ENCODE results near the gene PROSER2. TPM values are rescaled to one million over a fixed set of nuclear protein-coding genes. Genes with fewer than 3 reads are reported as not detected.

PROSER2 gene
- total RNA-seq, 4 donors from 2014 or later = 2.3 to 10.7 (median 3.7) TPM

DNA sequence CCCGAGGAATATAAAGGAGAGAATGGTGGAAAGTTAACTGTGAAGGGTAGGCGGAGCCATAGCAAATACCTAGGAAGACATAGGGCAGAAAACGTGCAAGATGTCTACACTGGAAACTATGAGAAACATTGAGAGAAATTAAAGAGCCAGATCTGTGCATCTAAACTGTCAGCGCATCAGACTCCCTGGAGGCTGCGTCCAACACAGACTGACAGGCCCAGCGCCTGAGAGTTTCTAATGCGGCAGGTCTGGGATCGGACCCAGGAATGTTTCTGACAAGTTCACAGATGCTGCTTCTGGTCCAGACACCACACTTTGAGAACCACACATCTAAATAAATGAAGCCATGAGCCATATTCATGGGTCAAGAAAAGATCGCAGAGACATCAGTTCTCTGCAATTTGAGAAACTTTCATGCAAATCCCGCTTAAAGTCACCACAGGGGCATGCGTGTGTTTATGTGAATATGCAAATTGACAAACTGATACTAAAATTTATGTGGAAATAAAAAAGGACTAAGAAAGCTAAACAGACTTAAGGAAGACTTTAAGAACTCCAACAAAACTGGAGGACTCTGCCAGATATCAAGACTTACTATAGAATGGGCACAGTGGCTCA, 38.8 kb downstream of the PROSER2 start:
- no peaks in the 10 kb centered on the region for H3K27me3 ChIP-seq
- TF ChIP-seq, protein P1, sequence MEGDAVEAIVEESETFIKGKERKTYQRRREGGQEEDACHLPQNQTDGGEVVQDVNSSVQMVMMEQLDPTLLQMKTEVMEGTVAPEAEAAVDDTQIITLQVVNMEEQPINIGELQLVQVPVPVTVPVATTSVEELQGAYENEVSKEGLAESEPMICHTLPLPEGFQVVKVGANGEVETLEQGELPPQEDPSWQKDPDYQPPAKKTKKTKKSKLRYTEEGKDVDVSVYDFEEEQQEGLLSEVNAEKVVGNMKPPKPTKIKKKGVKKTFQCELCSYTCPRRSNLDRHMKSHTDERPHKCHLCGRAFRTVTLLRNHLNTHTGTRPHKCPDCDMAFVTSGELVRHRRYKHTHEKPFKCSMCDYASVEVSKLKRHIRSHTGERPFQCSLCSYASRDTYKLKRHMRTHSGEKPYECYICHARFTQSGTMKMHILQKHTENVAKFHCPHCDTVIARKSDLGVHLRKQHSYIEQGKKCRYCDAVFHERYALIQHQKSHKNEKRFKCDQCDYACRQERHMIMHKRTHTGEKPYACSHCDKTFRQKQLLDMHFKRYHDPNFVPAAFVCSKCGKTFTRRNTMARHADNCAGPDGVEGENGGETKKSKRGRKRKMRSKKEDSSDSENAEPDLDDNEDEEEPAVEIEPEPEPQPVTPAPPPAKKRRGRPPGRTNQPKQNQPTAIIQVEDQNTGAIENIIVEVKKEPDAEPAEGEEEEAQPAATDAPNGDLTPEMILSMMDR (IDR thresholded peaks at IDR 0.05) = no peak
- TF ChIP-seq POLR2A (IDR thresholded peaks at IDR 0.05) = no peak
- H3K36me3 ChIP-seq = no peaks in the 10 kb centered on the region
- DNase-seq = peak in 1 of 3 donors; percentile 33
- H3K27ac ChIP-seq = no peak overlapping the region
- H3K4me1 ChIP-seq = no peaks in the 10 kb centered on the region
- no peak overlapping the region for H3K4me3 ChIP-seq
- H3K9me3 ChIP-seq = no peaks in the 10 kb centered on the region

DNA sequence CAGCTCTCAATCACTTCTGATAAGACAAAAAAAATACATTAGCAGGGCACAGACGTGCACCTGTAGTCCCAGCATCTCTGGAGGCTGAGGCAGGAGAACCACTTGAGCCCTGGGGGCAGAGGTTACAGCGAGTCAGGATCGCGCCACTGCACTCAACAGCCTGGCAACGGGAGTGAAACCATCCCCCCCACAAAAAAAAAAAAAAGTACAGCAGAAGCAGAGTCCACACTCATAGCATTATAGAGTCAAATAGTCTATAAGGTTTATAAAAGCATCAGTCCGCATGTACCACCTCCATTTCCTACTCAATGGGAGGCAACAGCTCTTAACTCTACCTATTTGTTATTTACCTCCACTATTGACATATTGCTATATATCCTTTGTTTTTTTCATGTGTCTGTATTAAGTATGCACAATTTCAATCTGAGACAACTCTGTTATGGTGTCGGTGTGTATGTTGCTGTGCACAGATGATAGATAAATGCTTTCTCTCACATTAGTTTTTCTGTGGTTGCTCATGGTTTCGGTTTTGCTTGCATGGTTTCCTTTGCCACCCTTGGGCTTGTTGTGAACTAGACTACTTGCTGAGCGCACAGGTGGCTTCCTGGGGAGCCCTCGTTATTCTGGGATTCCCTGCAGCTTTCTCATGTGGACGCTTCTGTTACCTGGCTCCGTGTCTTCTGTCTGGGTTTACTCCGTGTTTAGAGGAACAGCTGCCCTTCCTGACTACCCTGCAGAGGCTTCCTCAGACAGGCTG, 40.4 kb downstream of the PROSER2 start:
- Histone ChIP-seq H3K36me3 (no peaks in the 10 kb centered on the region), H3K4me3 (no peak overlapping the region), H3K27me3 (no peaks in the 10 kb centered on the region), H3K27ac (peak overlapping the region in 2 of 4 donors; percentile 17 to 28), H3K9me3 (no peaks in the 10 kb centered on the region), H3K4me1 (no peaks in the 10 kb centered on the region)
- peak in 2 of 3 donors; percentile 48 to 68 for DNase-seq
- TF ChIP-seq, protein P1 (IDR thresholded peaks at IDR 0.05) = no peak
- no peak for TF ChIP-seq POLR2A (IDR thresholded peaks at IDR 0.05)

DNA sequence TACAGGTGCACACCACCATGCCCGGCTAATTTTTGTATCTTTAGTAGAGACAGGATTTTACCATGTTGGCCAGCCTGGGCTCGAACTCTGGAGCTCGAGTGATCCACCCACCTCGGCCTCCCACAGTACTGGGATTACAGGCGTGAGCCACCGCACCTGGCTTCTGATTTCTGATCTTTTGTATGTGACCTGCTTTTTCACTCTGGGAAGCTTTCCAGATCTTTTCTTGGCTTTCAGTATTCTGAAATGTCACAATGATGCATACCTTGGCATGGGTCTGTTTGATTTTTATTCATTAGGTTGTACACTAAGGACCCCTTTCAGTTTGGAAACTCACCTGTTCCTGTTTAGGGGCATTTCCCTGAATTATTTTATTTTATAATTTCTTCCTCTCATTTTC, 41.6 kb downstream of the PROSER2 start:
- no peak overlapping the region for H3K27ac ChIP-seq
- no peaks in the 10 kb centered on the region for H3K4me1 ChIP-seq
- no peak for DNase-seq
- no peak for TF ChIP-seq POLR2A (IDR thresholded peaks at IDR 0.05)
- TF ChIP-seq, protein P1 (IDR thresholded peaks at IDR 0.05) = no peak
- no peaks in the 10 kb centered on the region for H3K27me3 ChIP-seq
- H3K36me3 ChIP-seq = no peaks in the 10 kb centered on the region
- no peak overlapping the region for H3K4me3 ChIP-seq
- H3K9me3 ChIP-seq = no peaks in the 10 kb centered on the region

DNA sequence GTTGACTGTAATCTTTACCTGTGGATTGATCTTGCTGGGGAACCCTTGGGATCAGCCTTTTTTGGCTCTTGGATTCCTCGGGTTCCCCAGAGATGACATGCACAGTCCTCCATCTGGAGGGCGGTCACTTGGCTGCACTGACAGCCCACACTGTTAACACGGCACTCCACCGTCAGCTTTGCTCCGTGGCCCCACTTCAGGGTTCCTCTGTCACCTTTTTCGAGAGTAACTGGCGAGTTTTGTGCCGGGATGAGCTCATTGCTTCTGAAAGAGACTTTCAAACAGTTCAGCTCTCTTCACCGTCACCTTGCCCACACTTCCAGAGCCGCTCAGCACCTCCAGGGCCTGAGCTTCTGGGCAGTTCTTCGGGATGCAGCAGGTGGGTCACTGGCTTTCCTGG, 42.4 kb downstream of the PROSER2 start:
- DNase-seq = no peak
- Histone ChIP-seq H3K9me3 (no peaks in the 10 kb centered on the region), H3K36me3 (no peaks in the 10 kb centered on the region), H3K4me3 (no peak overlapping the region), H3K27ac (no peak overlapping the region), H3K27me3 (no peaks in the 10 kb centered on the region), H3K4me1 (no peaks in the 10 kb centered on the region)
- TF ChIP-seq, protein P1 (IDR thresholded peaks at IDR 0.05) = no peak
- no peak for TF ChIP-seq POLR2A (IDR thresholded peaks at IDR 0.05)

DNA sequence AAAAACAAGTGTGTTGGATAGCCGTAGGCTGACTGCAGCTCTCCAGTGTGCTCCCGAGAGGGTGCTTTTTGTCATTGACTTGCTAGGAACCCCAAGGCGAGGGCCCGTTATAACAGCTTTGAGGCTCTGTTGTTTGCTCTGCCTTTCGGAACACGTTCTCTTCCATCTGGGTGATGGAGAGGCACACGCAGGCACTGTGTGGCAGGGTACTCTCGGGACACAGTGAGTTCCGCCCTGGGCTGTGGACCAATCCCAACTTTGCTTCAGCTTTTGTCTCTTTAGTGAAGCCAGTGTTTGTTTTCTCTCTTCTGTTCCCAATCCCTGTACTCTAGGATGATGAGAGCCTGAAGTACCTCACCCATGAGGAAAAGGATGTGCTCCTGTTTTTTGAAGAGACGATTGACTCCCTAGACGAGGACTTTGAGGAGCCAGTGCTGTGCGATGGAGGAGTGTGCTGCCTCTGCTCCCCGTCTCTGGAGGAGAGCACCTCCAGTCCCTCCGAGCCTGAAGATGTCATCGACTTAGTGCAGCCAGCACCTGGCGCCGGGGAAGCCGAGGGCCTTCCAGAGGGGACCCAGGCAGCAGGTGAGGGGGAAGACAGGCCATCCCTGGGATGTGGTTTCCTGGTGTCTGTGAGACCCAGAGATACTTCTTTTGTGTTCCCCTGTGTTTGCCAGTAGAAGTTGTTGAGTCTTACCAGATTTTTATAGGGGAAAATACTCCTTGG, 43.2 kb downstream of the PROSER2 start:
- no peak for DNase-seq
- H3K27ac ChIP-seq = no peak overlapping the region
- TF ChIP-seq POLR2A (IDR thresholded peaks at IDR 0.05) = no peak
- TF ChIP-seq, protein P1 (IDR thresholded peaks at IDR 0.05) = no peak
- no peaks in the 10 kb centered on the region for H3K4me1 ChIP-seq
- no peaks in the 10 kb centered on the region for H3K36me3 ChIP-seq
- no peaks in the 10 kb centered on the region for H3K27me3 ChIP-seq
- no peaks in the 10 kb centered on the region for H3K9me3 ChIP-seq
- no peak overlapping the region for H3K4me3 ChIP-seq

Data from Peyer's patch (tissue), 4 donors.